DOHH2 (cell line): ENCODE results near the gene LGALS14.

Experiments
- EZH2phosphoT487 ChIP-seq: fragments of 200-600 bp; sonication (generic); IDR thresholded peaks from 2 replicates; pipeline ENCODE4 v1.6.1; 2017; ENCODE audit warnings: borderline replicate concordance, mild to moderate bottlenecking, antibody characterized with exemption, low read length, moderate library complexity, mixed read lengths
- TF ChIP-seq, protein P1 (sequence below): fragments of 200-600 bp; sonication (generic); IDR thresholded peaks from one replicate; pipeline ENCODE4 v1.5.1; 2014; ENCODE audit warnings: antibody characterized with exemption, mild to moderate bottlenecking, low read depth, low read length; ENCODE audit not compliant: poor library complexity, severe bottlenecking

DNA sequence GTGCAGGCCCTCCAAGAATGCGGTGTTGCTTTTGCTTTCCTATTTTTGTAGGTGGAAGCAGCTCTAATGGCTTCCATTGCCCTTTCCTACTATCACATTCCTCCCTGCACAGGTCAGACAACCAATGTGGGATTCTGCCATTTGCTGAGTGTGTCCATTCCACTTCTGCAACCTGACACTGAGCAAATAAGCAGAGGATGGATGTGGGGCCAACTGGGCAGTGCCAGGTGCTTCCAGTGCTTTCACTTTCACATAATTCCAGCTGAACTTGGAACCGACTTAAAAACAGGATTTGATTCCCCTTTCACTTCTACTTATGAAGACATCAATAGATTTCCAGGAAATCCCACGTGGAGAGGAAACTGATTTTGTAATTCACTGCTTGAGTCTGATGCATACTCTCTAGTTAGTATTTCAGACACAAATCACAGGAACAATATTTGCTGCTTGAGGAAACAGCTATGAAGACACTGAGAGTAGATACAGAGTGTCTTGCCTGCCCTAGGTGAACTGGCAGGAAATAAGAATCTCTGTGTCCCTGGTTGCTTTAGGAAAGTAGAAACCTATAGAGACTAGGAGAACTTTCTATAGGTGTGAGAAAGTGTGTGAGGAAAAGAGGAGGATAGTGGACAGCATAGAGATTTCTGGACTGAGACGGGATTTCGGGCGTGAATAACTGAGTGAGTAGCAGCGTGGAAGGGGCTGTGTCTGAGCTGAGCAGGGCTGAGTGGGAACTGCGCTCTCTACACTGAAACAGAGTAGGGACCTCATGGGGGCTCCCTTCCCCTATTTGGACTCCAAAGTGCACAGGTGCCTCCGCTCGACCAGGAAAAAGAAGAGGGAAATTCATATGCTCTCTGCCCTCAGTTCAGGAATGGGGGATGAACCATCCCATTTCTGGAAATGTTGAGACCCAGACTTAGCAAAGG lies 26.1 kb upstream of the LGALS14 start:
- TF ChIP-seq, protein P1, sequence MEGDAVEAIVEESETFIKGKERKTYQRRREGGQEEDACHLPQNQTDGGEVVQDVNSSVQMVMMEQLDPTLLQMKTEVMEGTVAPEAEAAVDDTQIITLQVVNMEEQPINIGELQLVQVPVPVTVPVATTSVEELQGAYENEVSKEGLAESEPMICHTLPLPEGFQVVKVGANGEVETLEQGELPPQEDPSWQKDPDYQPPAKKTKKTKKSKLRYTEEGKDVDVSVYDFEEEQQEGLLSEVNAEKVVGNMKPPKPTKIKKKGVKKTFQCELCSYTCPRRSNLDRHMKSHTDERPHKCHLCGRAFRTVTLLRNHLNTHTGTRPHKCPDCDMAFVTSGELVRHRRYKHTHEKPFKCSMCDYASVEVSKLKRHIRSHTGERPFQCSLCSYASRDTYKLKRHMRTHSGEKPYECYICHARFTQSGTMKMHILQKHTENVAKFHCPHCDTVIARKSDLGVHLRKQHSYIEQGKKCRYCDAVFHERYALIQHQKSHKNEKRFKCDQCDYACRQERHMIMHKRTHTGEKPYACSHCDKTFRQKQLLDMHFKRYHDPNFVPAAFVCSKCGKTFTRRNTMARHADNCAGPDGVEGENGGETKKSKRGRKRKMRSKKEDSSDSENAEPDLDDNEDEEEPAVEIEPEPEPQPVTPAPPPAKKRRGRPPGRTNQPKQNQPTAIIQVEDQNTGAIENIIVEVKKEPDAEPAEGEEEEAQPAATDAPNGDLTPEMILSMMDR, result no peak
- TF ChIP-seq EZH2phosphoT487, result no peak
